HTERT RPE-1 (cell line): ENCODE measurements around the gene CLCA4.
"Not testable (repeated sequence)": the region's sequence is repeated elsewhere in the genome, so short reads cannot be mapped to it uniquely, and the experiment has no call there.

Experiments
- in situ Hi-C: fragments of 300-500 bp; cut with MboI; formaldehyde crosslinking; loops from 4 replicates; pipeline ENCODE4 v1.14.3; 2020; ENCODE audit warnings: low sequenced_read_pairs

CLCA4 gene

GRCh38 chr1:86596741-86597290 is 49.9 kb downstream of the CLCA4 start:
- in situ Hi-C loops: no loop called here

- in situ Hi-C loops: not testable (repeated sequence)
Measured at GRCh38 chr1:86606080-86606479, 59.2 kb downstream of the CLCA4 start.

- in situ Hi-C loops: no loop called here
Measured at GRCh38 chr1:86616433-86616832, 69.6 kb downstream of the CLCA4 start.

DNA sequence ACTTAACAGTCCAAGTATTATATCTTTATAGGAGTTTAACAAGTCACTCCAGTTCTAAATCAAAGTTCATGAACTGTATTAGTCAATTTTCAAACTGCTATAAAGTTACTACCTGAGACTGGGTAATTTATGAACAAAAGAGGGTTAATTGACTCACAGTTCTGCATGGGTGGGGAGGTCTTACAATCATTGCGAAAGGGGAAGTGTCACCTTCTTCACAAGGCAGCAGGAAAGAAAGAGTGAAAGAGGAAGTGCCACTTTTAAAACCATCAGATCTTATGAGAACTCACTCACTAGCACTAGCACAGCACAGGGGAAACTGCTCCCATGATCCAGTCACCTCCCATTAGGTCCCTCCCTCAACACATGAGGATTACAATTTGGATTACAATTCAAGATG is 70.0 kb downstream of the CLCA4 start:
- in situ Hi-C loops: no loop called here

DNA sequence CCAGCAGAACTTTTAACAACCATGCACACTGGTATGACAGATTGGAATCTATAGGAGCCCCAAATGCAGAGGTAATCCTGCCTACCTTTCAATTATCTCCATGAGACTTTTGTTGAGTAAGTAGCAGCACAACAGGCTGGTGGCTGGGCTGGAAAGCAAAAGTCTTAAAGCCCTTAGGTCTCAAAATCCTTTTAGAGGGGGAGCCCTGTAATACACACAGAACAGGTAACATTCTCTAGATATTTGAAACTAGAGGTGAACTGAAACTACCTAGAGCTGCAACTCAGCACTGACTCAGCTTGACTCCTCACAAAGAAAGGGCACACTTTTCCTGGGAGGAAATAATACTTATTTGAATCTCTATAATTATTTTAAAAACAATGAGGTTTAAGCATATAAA is 71.5 kb downstream of the CLCA4 start:
- in situ Hi-C loops: no loop called here

DNA sequence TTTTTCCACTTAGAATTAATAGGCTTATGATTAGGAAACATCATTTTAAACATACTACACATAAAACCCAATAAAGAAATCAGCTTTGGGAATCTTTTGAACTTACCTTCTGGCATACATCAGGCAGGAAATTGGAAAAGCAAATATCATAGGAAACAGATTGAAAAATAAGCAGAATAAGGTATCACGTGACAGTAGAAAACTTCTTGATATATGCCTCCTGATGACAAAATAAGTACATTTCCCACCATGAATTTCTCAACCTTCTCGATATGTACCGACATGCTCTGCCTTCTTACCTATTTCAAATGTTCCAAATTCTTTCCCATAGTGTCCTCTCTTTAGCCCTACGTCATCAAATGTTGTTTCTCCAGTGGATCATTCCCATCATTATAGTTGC is 72.4 kb downstream of the CLCA4 start:
- in situ Hi-C loops: no loop called here

DNA sequence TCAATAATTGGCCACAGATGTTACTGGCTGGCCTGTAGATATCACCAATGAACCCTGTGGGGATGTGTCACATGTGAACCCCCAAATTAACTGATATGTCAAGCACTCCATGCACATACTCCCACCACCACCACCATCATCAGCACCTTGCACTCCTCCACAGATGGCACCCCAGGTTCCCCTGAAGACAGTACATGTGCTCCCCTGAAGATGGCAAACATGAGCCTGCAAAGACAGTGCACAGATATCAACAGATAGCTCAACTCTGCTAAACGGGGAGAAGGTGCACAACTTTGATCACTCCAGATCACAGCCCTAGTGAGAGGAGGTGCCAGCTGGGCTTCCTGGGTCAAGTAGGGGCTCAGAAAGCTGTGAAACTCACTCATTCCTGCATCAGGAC is 74.4 kb downstream of the CLCA4 start:
- in situ Hi-C loops: no loop called here
